ENCODE data around the gene AP1G2. TPM values are rescaled to one million over a fixed set of nuclear protein-coding genes. Genes with fewer than 3 reads are reported as not detected.

Gene AP1G2
- total RNA-seq, 1 experiment from 2014 or later: 21.3 TPM

- DNase-seq (ENCODE audit: low read depth): no peak
These were observed 9.1 kb downstream of the AP1G2 start for GRCh38 chr14:23558346-23559009.

- no peak for DNase-seq (ENCODE audit: low read depth)
These were observed 9.6 kb downstream of the AP1G2 start for GRCh38 chr14:23557946-23558345.

DNA sequence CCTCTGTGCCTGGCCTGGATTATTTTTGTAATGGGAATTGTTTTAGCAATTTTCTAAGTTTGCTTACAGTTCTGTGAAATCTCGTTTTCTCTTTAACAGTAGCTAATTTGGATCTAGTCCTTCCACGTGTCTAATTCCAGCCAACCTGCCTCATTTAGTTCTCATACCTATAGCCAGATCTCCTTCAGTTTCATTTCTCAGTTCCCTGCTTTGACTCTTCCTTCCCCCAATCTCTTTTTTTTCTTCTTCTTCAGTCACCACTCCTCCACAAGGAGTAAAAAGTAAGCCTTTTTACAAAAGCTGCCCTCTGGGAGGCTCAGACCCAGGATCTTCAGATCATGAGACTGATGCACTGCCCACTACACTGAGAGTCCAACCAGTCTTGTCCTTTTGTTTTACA, 10.1 kb downstream of the AP1G2 start:
- DNase-seq (ENCODE audit: low read depth): no peak

DNA sequence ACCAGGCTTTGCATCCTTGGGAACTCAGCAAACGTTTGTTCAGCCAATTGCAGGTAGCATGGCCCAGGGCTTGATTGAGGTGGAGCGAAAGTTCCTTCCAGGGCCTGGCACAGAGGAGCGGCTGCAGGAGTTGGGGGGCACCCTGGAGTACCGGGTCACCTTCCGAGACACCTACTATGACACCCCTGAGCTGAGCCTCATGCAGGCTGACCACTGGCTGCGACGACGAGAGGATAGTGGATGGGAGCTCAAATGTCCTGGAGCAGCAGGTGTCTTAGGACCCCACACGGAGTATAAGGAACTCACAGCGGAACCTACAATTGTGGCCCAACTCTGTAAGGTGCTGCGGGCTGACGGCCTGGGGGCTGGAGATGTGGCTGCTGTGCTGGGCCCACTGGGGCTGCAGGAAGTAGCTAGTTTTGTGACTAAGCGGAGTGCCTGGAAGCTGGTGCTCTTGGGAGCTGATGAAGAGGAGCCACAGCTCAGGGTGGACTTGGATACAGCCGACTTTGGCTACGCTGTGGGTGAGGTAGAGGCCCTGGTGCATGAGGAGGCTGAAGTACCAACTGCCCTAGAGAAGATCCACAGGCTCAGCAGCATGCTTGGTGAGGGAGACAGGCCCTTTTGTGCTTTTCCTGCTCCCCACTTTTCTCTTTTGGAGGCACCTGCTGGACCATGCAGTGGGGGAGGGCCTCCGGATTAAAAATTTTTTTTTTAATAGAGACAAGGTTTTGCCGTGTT, 10.7 kb downstream of the AP1G2 start:
- DNase-seq (ENCODE audit: low read depth): no peak

GRCh38 chr14:23555882-23556699, 11.5 kb downstream of the AP1G2 start, which contains the start of gene THTPA:
Gene THTPA (plus strand): TSS chr14:23556271. CDS start chr14:23556758, 487 bp downstream.
- DNase-seq (ENCODE audit: low read depth): peak; percentile 90

GRCh38 chr14:23555533-23555881, 12.1 kb downstream of the AP1G2 start:
- DNase-seq (ENCODE audit: low read depth): no peak

GRCh38 chr14:23551266-23552028, 16.1 kb downstream of the AP1G2 start, which contains the start of gene ZFHX2:
Gene ZFHX2 (minus strand): TSS chr14:23551765. CDS start chr14:23535325, 16,440 bp downstream.
- DNase-seq (ENCODE audit: low read depth): peak; percentile 53

DNA sequence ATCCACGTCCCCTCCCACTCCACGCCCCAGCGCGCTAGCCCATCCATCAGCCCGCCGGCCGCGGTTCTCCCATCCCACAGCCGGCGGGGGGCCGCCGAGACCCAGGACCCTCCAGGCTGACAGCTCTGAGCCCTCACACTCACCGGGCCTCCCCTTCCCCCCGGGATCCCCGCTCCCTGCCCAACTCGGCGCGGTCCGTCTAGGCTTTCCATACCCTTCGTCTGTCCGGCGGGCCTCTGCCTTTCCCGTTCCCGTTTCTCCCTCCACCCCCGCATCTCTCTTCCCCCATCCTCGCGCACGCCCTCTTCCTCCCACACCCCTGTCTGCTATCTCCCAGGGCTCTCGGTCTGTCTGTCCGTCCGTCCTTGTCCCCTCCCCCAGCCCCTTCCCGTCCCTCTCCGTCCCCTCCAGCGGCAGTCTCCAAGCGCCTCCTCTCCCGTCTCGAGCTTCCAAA, 16.8 kb downstream of the AP1G2 start:
- DNase-seq (ENCODE audit: low read depth): no peak

DNA sequence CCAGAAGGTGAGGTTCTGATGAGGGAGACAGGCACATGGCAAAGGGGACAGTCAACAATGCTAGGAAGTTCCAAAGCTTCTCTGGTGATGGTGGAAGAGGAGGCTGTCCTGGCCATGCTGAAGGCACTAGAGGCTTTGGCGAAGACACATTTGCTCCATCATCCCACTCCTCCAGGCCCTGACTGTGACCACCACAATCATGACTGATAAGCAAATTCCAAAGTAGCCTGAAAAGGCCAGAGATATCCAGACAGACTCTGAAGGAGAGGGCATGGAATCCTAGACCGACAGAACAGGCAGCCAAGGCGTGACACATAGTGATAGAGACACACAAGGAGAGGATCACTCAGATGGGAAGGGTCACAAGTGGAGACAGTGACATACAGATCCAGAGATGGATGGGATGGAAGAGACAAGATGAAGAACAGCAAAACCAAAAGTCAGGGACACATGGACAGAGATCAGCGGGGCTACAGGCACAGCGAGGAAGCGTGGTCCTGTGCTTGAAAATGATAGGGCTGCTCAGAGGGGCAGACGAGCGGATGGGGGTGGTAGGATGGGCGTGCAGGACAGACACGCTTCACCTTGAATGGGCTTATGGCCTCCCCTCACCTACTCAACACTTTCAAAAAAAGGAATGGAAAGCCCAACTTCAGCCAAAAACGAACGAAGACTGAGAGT, 17.3 kb downstream of the AP1G2 start:
- no peak for DNase-seq (ENCODE audit: low read depth)

GRCh38 chr14:23548351-23549318, 19.0 kb downstream of the AP1G2 start:
- peak; percentile 25 for DNase-seq (ENCODE audit: low read depth)

DNA sequence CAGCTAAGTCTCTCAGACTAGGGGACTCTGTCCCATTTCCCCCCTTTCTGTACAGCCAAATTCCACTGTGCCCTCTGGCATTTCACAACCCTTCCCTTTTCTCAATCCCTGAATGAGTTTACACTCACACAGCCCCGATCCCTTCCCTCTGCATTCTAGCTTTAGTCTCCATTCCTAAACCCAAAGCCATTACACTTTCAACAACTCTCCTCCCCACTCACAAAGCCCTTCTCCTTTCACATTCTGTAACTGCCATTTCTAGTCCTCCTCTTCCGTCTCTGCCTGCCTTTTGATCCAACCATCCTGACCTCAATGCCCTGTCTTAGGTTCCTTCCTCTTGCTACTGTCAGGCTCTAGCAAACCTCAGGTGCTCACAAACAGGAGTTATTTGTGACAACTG, 19.7 kb downstream of the AP1G2 start:
- no peak for DNase-seq (ENCODE audit: low read depth)

- no peak for DNase-seq (ENCODE audit: low read depth)
These were observed 21.0 kb downstream of the AP1G2 start for GRCh38 chr14:23546450-23547035.

DNA sequence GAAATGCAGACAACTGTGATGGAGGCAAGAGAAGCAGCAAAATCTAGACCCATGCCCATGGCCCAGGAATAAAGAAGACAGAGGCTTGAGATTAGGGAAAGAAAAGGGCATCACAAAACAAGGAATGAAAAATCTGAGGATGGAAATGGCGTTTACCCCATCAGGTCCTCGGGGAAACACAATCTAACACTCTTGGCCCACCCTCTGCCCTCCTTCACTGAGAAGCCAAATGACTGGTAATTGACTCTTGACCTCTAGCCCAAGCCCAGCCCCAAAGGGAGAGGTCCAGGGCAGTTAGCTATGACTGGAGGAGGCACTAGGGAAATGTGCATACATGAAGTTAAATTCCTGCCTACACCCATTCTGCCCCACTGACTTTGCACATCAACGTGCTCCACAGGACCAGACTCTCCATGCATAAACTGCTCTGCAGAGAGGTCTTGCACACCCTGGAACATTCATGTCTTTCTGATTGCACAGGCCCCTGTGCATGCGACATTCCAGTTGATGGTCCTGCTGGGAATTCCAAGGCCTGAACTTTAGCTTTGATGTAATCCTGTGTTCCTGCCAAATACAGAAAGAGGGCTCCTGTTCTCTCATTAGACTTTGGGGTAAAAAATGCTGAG, 21.7 kb downstream of the AP1G2 start:
- no peak for DNase-seq (ENCODE audit: low read depth)

- DNase-seq (ENCODE audit: low read depth): no peak
These were observed 22.8 kb downstream of the AP1G2 start for GRCh38 chr14:23544511-23545447.

DNA sequence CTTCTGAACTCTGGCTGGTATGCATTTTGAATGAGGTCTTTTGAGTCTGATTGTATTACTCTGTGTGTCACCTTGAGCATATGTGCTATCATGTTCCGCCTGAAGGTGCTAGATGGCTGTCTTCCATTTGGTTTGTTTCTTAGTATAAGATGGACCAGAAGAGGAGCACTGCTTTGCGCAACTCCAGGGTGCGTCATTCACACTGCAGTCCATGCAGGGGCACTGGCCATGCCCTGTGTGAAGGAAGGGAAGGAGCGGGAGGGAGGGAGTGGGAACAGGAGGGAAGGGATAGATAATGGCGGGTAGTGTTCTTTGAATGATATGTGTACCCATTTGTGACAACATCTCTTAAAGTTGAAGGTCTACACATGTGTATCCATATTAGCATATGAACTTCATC, 24.2 kb downstream of the AP1G2 start:
- DNase-seq (ENCODE audit: low read depth): no peak

DNA sequence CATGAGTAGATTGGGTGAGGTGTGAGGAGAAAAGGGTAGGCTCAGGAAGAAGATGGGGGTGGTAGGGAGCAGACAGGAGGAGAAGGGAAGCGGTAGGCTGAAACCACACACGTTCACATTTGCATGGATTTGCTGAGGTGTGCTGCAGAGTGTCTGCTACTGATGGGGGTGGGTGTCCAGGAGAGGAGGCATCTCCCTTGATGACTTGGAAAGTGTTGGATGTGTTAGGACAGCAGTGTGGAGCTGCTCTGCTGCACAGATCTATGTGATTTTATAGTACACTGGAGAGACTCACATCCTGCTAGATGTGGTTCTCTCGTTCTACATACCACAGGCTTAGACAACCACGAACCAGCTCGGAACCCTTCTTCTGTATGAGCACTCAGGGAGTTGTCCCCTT, 25.3 kb downstream of the AP1G2 start:
- no peak for DNase-seq (ENCODE audit: low read depth)

GRCh38 chr14:23540141-23540469, 27.5 kb downstream of the AP1G2 start:
- no peak for DNase-seq (ENCODE audit: low read depth)
